ENCODE measurements around the gene MNAT1.

The MNAT1 gene

GRCh38 chr14:60943637-60944032, 209.1 kb downstream of the MNAT1 start:
- CTCF ChIA-PET, result no interaction called here
- H3K27ac ChIP-seq, result no peak overlapping the region
- no peak for DNase-seq (ENCODE audit: low spot score)
- POLR2A ChIA-PET (ENCODE audit: low non-redundant PET), result no interaction called here
- TF ChIP-seq CTCF (conservative IDR thresholded peaks at IDR 0.05; ENCODE audit: low read depth), result no peak

- CTCF ChIA-PET, result no interaction called here
- TF ChIP-seq CTCF (conservative IDR thresholded peaks at IDR 0.05; ENCODE audit: low read depth), result no peak
- no peak overlapping the region for H3K27ac ChIP-seq
- POLR2A ChIA-PET (ENCODE audit: low non-redundant PET), result no interaction called here
- no peak for DNase-seq (ENCODE audit: low spot score)
Observed at GRCh38 chr14:60944204-60944603, 209.6 kb downstream of the MNAT1 start.

GRCh38 chr14:60945984-60946383, 211.4 kb downstream of the MNAT1 start:
- ChIA-PET POLR2A (ENCODE audit: low non-redundant PET) (no interaction called here), CTCF (interaction anchor here (0.6 to 0.7 kb wide), 3 partner anchors 327 to 1127 kb away, joined by 3 to 5 read pairs (median 3); no protein-coding TSS in a partner anchor)
- H3K27ac ChIP-seq, result no peak overlapping the region
- DNase-seq (ENCODE audit: low spot score), result no peak
- TF ChIP-seq CTCF (conservative IDR thresholded peaks at IDR 0.05; ENCODE audit: low read depth), result no peak

GRCh38 chr14:60946773-60947172, 212.2 kb downstream of the MNAT1 start:
- TF ChIP-seq CTCF (conservative IDR thresholded peaks at IDR 0.05; ENCODE audit: low read depth), result no peak
- ChIA-PET CTCF (interaction anchor here (0.6 kb wide), 1 partner anchor 1128 kb away, joined by 3 read pairs; no protein-coding TSS in a partner anchor), POLR2A (ENCODE audit: low non-redundant PET) (no interaction called here)
- no peak overlapping the region for H3K27ac ChIP-seq
- no peak for DNase-seq (ENCODE audit: low spot score)

GRCh38 chr14:60951776-60952435, 217.3 kb downstream of the MNAT1 start:
- POLR2A ChIA-PET (ENCODE audit: low non-redundant PET), result no interaction called here

GRCh38 chr14:60956202-60956601, 221.6 kb downstream of the MNAT1 start:
- ChIA-PET POLR2A (ENCODE audit: low non-redundant PET) (no interaction called here), CTCF (interaction anchor here (0.6 kb wide), 1 partner anchor 934 kb away, joined by 5 read pairs; no protein-coding TSS in a partner anchor)
- no peak for TF ChIP-seq CTCF (conservative IDR thresholded peaks at IDR 0.05; ENCODE audit: low read depth)
- DNase-seq (ENCODE audit: low spot score), result no peak
- H3K27ac ChIP-seq, result no peak overlapping the region

More at GRCh38 chr14:60951776-60952435, 217.3 kb downstream of the MNAT1 start:
- DNase-seq (ENCODE audit: low spot score), result no peak
- H3K27ac ChIP-seq, result no peak overlapping the region
- CTCF ChIA-PET, result interaction anchor here (0.6 to 0.7 kb wide), 2 partner anchors 66 to 318 kb away, joined by 5 to 6 read pairs; no protein-coding TSS in a partner anchor
- no peak for TF ChIP-seq CTCF (conservative IDR thresholded peaks at IDR 0.05; ENCODE audit: low read depth)

Data from RWPE1 (cell line).